Astrocyte of the spinal cord (primary cell): Measurements from ENCODE around the gene LRRC8D.

Experiments used
- DNase-seq: peaks from one replicate; pipeline ENCODE4 v3.0.0; 2011; ENCODE audit warnings: low read depth, low spot score
- H3K4me3 ChIP-seq: 2 replicates; pipeline ENCODE4 v1.5.1; 2011; ENCODE audit warnings: low read depth, mild to moderate bottlenecking, low read length, moderate library complexity
- in situ Hi-C: cut with HindIII; loops from 2 replicates; pipeline ENCODE4 v1.10.0; 2017; ENCODE audit warnings: low sequenced_read_pairs
- TF ChIP-seq, protein P1 (sequence below): IDR thresholded peaks from 2 replicates; pipeline ENCODE4 v1.5.1; 2012; ENCODE audit warnings: low read depth, mild to moderate bottlenecking, low read length, inconsistent platforms

Gene LRRC8D

GRCh38 chr1:89938171-89939055 lies 117.6 kb downstream of the LRRC8D start:
- in situ Hi-C loops: no loop called here
- no peak overlapping the region for H3K4me3 ChIP-seq
- TF ChIP-seq, protein P1, sequence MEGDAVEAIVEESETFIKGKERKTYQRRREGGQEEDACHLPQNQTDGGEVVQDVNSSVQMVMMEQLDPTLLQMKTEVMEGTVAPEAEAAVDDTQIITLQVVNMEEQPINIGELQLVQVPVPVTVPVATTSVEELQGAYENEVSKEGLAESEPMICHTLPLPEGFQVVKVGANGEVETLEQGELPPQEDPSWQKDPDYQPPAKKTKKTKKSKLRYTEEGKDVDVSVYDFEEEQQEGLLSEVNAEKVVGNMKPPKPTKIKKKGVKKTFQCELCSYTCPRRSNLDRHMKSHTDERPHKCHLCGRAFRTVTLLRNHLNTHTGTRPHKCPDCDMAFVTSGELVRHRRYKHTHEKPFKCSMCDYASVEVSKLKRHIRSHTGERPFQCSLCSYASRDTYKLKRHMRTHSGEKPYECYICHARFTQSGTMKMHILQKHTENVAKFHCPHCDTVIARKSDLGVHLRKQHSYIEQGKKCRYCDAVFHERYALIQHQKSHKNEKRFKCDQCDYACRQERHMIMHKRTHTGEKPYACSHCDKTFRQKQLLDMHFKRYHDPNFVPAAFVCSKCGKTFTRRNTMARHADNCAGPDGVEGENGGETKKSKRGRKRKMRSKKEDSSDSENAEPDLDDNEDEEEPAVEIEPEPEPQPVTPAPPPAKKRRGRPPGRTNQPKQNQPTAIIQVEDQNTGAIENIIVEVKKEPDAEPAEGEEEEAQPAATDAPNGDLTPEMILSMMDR: no peak
- peak; percentile 54 for DNase-seq

GRCh38 chr1:89939059-89939570 lies 118.3 kb downstream of the LRRC8D start:
- no peak for DNase-seq
- TF ChIP-seq, protein P1: no peak
- in situ Hi-C loops: no loop called here
- no peak overlapping the region for H3K4me3 ChIP-seq

DNA sequence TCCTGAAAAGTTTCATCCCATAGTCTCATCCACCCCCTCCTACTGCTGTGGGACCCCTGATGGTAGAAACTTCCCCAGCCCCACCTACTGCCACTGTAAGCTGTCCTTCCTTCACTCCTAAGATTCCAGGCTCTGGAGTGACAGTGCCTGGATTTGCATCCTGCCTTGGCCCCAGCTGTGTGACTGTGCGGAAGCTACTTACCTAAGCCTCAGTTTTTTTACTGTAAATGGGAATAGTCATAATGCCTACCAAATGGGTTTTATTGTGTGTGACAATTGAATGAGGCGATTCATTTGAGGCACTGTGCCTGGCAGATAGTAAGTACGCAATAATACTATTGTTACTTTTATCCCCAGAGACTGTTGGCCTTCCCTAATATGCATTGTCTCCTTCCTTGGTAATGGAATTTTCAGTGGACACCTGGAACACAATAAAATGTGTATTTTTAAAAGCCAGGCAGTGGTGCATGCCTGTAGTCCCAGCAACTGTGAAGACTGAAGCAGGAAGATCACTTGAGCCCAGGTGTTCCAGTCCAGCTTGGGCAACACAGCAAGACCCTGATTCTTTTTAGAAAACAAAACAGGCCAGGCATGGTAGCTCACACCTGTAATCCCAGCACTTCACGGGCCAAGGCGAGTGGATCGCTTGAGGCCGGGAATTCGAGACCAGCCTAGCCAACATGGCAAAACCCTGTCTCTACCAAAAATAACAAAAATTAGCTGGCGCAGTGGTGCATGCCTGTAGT lies 119.0 kb downstream of the LRRC8D start:
- no peak for DNase-seq
- H3K4me3 ChIP-seq: no peak overlapping the region
- in situ Hi-C loops: no loop called here
- TF ChIP-seq, protein P1: no peak

DNA sequence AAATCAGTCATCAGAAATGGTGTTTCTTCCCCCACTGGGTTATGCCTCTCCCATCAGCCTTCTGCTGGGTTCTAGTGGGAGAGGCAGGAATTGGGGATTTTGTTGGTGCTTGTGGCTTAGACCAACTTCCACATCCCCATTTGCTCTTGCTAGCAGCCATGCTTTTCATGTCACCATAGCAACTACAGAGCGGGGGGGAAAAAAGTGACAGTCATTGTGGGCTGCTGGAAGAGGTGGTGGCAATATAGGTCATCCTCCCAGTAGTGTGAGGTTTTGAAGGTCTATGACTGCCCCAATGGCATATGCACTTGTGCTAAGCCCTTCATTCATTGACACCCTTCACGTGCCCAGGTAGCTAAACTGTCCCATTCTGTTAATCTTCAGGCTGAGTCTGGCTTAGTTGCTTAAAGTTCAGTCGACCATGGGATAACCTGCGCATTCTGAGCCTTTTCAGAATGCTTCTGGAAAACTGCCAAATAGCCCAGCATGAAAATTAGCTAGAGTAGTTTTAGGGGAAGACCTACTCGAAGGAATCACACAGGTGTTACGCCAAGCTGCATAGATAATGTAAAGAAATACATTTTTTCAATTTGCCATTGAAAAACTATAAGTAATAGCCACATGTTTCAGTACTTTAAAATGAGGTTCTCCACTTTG lies 120.4 kb downstream of the LRRC8D start:
- H3K4me3 ChIP-seq: no peak overlapping the region
- in situ Hi-C loops: no loop called here
- no peak for DNase-seq
- TF ChIP-seq, protein P1: no peak

GRCh38 chr1:89942014-89942413 lies 121.2 kb downstream of the LRRC8D start:
- no peak for DNase-seq
- TF ChIP-seq, protein P1: no peak
- in situ Hi-C loops: no loop called here
- no peak overlapping the region for H3K4me3 ChIP-seq
